SH-SY5Y (cell line): ENCODE measurements around the gene PLXNB3.

Experiments
- GATA2 ChIP-seq: IDR thresholded peaks from 2 replicates; pipeline ENCODE4 v1.6.1; 2011; ENCODE audit warnings: mild to moderate bottlenecking, low read depth, low read length
- GATA3 ChIP-seq: IDR thresholded peaks from 2 replicates; pipeline ENCODE4 v1.6.1; 2011; ENCODE audit warnings: low read depth, mild to moderate bottlenecking, low read length, moderate library complexity

Gene PLXNB3

GRCh38 chrX:153763989-153764755, at the start of gene PLXNB3:
PLXNB3 (plus strand) TSS chrX:153764249; CDS start chrX:153765536, 1,287 bp downstream.
- TF ChIP-seq GATA3 (no peak), GATA2 (no peak)

DNA sequence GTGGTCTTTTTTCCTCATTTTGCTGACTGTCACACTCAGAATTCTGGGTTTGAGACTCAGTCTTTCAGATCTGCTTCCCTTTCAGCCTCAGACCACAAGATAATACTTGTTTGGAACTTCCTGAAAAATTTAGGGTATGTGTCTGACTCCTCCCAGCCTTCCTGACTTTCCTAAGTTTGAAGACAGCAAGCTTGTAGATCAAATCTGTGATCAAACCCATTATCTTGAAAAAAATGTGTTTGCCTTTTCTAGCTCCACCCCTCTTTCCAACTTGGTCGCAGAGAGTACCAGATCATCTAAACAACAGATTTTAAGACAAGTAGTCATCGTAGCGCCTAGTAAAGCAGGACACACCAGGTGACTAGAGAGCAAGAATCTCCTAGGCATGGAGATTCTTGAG, 49.8 kb upstream of the PLXNB3 start:
- TF ChIP-seq GATA2 = no peak
- TF ChIP-seq GATA3 = no peak

DNA sequence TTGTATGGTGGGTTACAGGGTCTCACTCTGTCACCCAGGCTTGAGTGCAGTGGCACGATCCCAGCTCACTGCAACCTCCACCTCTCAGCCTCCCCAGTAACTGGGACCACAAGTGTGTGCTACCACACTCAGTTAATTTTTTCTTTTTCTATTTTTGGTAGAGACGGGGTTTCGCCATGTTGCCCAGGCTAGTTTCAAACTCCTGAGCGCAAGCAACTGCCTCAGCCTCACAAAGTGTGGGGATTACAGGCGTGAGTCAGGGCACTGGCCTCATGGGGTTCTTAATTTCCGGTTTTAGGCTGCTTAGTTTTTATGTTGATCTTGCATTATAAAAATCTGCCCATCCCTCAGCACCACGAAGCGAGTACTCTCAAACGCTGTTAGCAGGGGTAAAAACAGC, 46.6 kb upstream of the PLXNB3 start:
- no peak for TF ChIP-seq GATA3
- TF ChIP-seq GATA2 = no peak

GRCh38 chrX:153719238-153719637, 44.8 kb upstream of the PLXNB3 start:
- TF ChIP-seq GATA3 (no peak), GATA2 (no peak)

GRCh38 chrX:153719701-153720100, 44.3 kb upstream of the PLXNB3 start:
- TF ChIP-seq GATA2 = no peak
- no peak for TF ChIP-seq GATA3

- TF ChIP-seq GATA2 = no peak
- no peak for TF ChIP-seq GATA3
Observed at GRCh38 chrX:153722704-153723350, 41.2 kb upstream of the PLXNB3 start.

DNA sequence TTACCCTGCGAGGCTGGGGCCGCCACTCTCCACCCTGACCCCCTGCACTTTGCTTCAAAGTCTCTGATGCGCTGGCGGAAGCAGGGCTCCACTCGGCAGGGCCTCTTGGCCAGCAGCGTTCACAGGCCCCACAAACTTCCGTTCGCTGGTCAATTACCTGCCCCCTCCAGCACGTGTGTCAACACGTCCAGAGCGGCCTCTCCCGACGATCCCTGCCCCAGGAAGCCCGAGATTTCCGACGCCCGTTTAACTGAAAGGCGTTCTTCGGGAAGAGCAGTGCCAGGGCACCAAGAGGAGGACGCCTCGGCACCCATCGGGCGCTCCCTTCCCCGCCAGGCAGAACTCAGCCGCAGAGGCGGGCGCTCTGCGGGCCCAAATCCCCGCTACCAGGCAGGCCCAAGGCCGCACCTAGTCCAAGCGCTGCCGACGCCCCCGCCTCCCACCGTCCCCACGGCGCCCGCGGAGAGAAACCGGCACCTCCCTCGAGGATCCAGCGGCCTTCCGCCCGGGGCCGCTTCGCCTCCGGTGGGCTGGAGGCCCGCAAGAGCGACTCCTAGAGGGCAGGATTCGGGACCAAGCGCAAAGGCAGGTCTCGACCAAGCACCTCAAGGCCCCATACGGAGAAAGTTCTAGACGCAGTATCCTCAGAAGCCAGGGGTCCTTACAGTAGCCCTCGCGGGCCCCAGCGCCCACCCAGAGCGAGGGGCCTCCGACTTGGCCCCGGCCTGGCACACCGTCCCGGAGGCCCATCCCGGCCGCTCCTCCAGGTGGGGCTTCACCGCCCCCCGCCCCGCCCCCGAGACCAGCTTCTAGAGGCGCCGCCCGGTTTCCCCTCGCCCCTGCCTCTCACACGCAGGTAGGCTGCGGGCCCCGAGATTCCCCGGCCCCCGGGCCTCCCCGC, 40.4 kb upstream of the PLXNB3 start:
- TF ChIP-seq GATA3 (no peak), GATA2 (no peak)

- TF ChIP-seq GATA2 (no peak), GATA3 (no peak)
Observed at GRCh38 chrX:153724252-153725038, 39.6 kb upstream of the PLXNB3 start, which contains the start of the genes ABCD1 and BCAP31. ABCD1 (plus strand) TSS chrX:153724856; CDS start chrX:153725267, 411 bp downstream. BCAP31 (minus strand) TSS chrX:153724387; CDS start chrX:153723244, 1,143 bp downstream.

DNA sequence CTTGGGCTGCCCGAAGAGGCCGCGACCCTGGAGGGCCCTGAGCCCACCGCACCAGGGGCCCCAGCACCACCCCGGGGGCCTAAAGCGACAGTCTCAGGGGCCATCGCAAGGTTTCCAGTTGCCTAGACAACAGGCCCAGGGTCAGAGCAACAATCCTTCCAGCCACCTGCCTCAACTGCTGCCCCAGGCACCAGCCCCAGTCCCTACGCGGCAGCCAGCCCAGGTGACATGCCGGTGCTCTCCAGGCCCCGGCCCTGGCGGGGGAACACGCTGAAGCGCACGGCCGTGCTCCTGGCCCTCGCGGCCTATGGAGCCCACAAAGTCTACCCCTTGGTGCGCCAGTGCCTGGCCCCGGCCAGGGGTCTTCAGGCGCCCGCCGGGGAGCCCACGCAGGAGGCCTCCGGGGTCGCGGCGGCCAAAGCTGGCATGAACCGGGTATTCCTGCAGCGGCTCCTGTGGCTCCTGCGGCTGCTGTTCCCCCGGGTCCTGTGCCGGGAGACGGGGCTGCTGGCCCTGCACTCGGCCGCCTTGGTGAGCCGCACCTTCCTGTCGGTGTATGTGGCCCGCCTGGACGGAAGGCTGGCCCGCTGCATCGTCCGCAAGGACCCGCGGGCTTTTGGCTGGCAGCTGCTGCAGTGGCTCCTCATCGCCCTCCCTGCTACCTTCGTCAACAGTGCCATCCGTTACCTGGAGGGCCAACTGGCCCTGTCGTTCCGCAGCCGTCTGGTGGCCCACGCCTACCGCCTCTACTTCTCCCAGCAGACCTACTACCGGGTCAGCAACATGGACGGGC, 38.8 kb upstream of the PLXNB3 start:
- TF ChIP-seq GATA2 (no peak), GATA3 (no peak)

GRCh38 chrX:153725832-153726285, 38.2 kb upstream of the PLXNB3 start:
- TF ChIP-seq GATA2 = no peak
- TF ChIP-seq GATA3 = no peak

DNA sequence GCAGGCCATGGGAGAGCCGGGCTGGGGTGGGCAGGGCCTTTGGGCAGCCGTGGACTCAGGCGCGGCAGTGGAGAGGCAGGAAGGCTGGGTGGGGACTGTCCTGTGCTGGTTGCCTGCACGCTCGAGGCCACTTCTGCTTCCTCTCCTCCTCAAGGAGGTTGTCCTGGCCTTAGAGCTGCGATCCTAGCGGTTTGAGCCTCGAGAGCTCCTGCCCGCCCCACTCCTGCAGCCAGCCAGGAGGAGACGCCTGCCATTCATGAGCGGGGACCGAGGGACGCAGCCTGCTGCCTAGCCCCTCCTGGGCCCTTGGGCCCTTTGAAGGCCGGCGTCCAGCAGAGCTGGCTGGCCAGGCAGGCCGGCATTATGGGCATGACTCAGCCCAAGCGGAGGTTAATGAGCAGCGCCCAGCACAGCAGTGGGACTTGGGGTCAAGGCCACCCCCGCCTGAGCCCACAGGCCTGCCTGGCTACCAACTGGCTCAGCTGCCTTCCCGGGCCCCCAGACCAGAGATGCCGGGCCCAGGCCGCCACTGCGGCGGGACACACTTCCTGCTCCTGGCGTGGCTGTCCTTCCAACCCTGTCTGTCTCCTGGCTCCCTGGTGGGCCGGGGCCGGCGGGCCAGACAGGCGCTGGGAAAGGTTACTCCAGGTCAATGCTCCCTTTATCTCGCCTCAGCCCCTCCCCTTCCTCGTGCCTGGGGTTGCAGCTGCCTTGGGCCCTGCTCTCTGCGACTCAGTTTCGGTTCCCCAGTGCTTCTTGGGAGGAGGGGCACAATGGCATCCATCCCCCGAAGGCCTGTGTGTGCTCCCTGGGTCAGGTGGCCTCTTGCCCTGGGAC, 37.5 kb upstream of the PLXNB3 start:
- TF ChIP-seq GATA2 = no peak
- TF ChIP-seq GATA3 = no peak
